ENCODE data around the gene CDK5RAP1. TPM values are rescaled to one million over a fixed set of nuclear protein-coding genes. Genes with fewer than 3 reads are reported as not detected.

CDK5RAP1 gene
- total and polyA plus RNA-seq, 2 of the 4 experiments (the other 2 are of a cell fraction) = 23.9 to 28.1 TPM

DNA sequence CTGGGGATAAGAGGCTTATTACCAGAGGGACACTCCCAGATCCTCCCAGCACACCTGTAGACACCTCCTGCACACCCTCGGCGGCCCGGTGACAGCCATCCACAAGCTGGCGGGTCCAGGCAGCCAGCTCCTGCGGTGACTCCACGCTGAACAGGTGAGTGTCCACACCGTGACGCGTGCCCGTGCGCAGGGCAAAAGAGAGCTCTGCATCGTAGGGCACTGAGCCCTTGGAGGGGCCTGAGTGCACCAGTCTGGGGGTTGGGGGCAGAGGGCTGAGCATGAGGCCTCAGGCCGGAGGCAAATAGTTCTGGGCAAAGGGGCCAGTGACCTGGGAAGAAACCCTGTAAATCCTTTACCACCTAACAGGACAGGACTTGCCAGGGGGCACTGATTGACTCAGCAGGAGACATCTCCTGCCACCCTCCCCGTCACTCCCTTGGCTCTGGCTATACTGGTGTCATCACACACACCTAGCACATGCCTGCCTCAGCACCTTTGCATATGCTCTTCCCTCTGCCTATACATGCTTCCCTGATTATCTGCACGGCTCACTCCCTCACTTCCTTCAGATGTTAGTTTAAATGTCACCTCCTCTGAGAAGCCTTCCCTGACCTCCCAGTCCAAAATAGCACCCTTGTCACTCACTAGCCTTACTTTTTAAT is 8.9 kb upstream of the CDK5RAP1 start:
- no peaks in the 10 kb centered on the region for H3K27me3 ChIP-seq (ENCODE audit: control insufficient read depth, insufficient read depth, low read length)
- no peak overlapping the region for H3K56ac ChIP-seq (ENCODE audit: extremely low read depth, insufficient read depth, low read length)
- H4K20me1 ChIP-seq (ENCODE audit: insufficient read depth, low read length) = no peaks in the 10 kb centered on the region
- no peak overlapping the region for H2AK5ac ChIP-seq (ENCODE audit: low read depth, low read length)
- peaks cover 7% of the 10 kb centered on the region for H3K9me1 ChIP-seq (ENCODE audit: insufficient read depth, low read length)
- ATAC-seq (ENCODE audit: low read depth) (no peak), DNase-seq (no peak)
- intact Hi-C loops (cut with micrococcal nuclease) = no loop called here
- H4K5ac ChIP-seq (ENCODE audit: low read depth, low read length) = no peak overlapping the region
- H3K18ac ChIP-seq (ENCODE audit: low read depth, low read length) = no peak overlapping the region
- H2BK5ac ChIP-seq (ENCODE audit: low read depth, low read length, poor library complexity, severe bottlenecking) = no peak overlapping the region
- dilution Hi-C loops (cut with HindIII; ENCODE audit: low sequenced_read_pairs, unreplicated experiment) = no loop called here
- H2BK120ac ChIP-seq (ENCODE audit: low read depth, low read length) = no peak overlapping the region
- TF ChIP-seq USF2 (IDR thresholded peaks at IDR 0.05; ENCODE audit: low read depth, low read length) = no peak
- TF ChIP-seq CEBPB (IDR thresholded peaks at IDR 0.05; ENCODE audit: low read depth, low read length) = no peak
- TF ChIP-seq, protein P1, sequence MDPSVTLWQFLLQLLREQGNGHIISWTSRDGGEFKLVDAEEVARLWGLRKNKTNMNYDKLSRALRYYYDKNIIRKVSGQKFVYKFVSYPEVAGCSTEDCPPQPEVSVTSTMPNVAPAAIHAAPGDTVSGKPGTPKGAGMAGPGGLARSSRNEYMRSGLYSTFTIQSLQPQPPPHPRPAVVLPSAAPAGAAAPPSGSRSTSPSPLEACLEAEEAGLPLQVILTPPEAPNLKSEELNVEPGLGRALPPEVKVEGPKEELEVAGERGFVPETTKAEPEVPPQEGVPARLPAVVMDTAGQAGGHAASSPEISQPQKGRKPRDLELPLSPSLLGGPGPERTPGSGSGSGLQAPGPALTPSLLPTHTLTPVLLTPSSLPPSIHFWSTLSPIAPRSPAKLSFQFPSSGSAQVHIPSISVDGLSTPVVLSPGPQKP (IDR thresholded peaks at IDR 0.05; ENCODE audit: borderline replicate concordance, low read depth, low read length) = no peak
- TF ChIP-seq CHD1 (IDR thresholded peaks at IDR 0.05; ENCODE audit: low read depth, low read length) = no peak
- TF ChIP-seq, protein P2, sequence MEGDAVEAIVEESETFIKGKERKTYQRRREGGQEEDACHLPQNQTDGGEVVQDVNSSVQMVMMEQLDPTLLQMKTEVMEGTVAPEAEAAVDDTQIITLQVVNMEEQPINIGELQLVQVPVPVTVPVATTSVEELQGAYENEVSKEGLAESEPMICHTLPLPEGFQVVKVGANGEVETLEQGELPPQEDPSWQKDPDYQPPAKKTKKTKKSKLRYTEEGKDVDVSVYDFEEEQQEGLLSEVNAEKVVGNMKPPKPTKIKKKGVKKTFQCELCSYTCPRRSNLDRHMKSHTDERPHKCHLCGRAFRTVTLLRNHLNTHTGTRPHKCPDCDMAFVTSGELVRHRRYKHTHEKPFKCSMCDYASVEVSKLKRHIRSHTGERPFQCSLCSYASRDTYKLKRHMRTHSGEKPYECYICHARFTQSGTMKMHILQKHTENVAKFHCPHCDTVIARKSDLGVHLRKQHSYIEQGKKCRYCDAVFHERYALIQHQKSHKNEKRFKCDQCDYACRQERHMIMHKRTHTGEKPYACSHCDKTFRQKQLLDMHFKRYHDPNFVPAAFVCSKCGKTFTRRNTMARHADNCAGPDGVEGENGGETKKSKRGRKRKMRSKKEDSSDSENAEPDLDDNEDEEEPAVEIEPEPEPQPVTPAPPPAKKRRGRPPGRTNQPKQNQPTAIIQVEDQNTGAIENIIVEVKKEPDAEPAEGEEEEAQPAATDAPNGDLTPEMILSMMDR (conservative IDR thresholded peaks at IDR 0.05; ENCODE audit: low read depth, low read length) = no peak
- no peak for TF ChIP-seq MAFK (IDR thresholded peaks at IDR 0.05; ENCODE audit: low read depth, low read length)
- TF ChIP-seq BHLHE40 (IDR thresholded peaks at IDR 0.05; ENCODE audit: low read depth, low read length) = no peak
- no peak for TF ChIP-seq RAD21 (IDR thresholded peaks at IDR 0.05; ENCODE audit: low read length)
- no peak for TF ChIP-seq POLR2A (IDR thresholded peaks at IDR 0.05; ENCODE audit: low read depth, low read length)
- no peak for TF ChIP-seq RFX5 (IDR thresholded peaks at IDR 0.05; ENCODE audit: low read depth, low read length)
- TF ChIP-seq NFE2L2 (IDR thresholded peaks at IDR 0.05; ENCODE audit: low read depth, low read length) = no peak
- no peak for TF ChIP-seq MAZ (IDR thresholded peaks at IDR 0.05; ENCODE audit: borderline replicate concordance, low read depth, low read length)
- no peak for TF ChIP-seq MXI1 (IDR thresholded peaks at IDR 0.05; ENCODE audit: borderline replicate concordance, low read depth, low read length)
- no peak for TF ChIP-seq FOS (IDR thresholded peaks at IDR 0.05; ENCODE audit: low read depth, low read length)
- H3K27ac ChIP-seq (ENCODE audit: insufficient read depth, low read length) = no peak overlapping the region
- no peak overlapping the region for H3K23ac ChIP-seq (ENCODE audit: low read depth, low read length)
- peaks cover 4 to 15% of the 10 kb centered on the region in 2 experiments; a peak in 3 of 4 replicates for H3K79me1 ChIP-seq (ENCODE audit: low read depth in 1 of 2, low read length in 2 of 2)
- H3K36me3 ChIP-seq (ENCODE audit: control insufficient read depth, insufficient read depth, low read length) = peaks cover 19% of the 10 kb centered on the region
- ChIA-PET CTCF (no interaction called here), POLR2A (ENCODE audit: unreplicated experiment) (no interaction called here)
- no peak overlapping the region for H3K4me3 ChIP-seq (ENCODE audit: insufficient read depth, low read depth, low read length)
- 96% methylated on average over 10 of the region's 15 CpGs; no CpG with 5 or more reads in 1 of the 2 experiments for WGBS, 2 experiments (ENCODE audit: extremely low coverage in 2 of 2, insufficient read length in 1 of 2)
- H3K4ac ChIP-seq (ENCODE audit: low read depth, low read length) = no peak overlapping the region
- no peak overlapping the region for H2BK20ac ChIP-seq (ENCODE audit: low read depth, low read length)
- H3K9me3 ChIP-seq (ENCODE audit: control insufficient read depth, insufficient read depth, low read length) = peaks cover 3% of the 10 kb centered on the region; the same call in 1 of the 2 replicates
- in situ Hi-C loops (cut with MboI; ENCODE audit: low sequenced_read_pairs) = no loop called here
- peaks cover 7% of the 10 kb centered on the region for H3K4me1 ChIP-seq (ENCODE audit: control insufficient read depth, insufficient read depth, low read length)
- no peak overlapping the region for H2AK9ac ChIP-seq (replicated peaks; ENCODE audit: low read depth, low read length, poor library complexity)
- H4K8ac ChIP-seq (ENCODE audit: low read depth in 2 of 2, low read length in 2 of 2) = no peak overlapping the region
- no TSS peak for BruUV-seq (replicated peaks)
- no peak overlapping the region for H3K9ac ChIP-seq (ENCODE audit: low read depth, low read length)
- no peak overlapping the region for H3K4me2 ChIP-seq (ENCODE audit: low read depth, low read length)
- no peak overlapping the region for H2AFZ ChIP-seq (replicated peaks; ENCODE audit: low read length, poor library complexity)
- H2BK15ac ChIP-seq (ENCODE audit: low read depth, low read length) = no peak overlapping the region
- H4K91ac ChIP-seq (ENCODE audit: insufficient read depth, low read depth, low read length) = no peak overlapping the region
- no peak overlapping the region for H3K14ac ChIP-seq (replicated peaks; ENCODE audit: low read depth, low read length)

Data from IMR-90 (cell line).